HCEC 1CT (cell line): ENCODE data around the gene EFCAB13.

ENCODE experiments used
- DNase-seq: peaks from one replicate; pipeline ENCODE4 v3.0.0-alpha.2; 2017

The EFCAB13 gene

GRCh38 chr17:47295037-47295873 lies 28.5 kb upstream of the EFCAB13 start:
- no peak for DNase-seq

- no peak for DNase-seq
Observed at GRCh38 chr17:47295874-47296255, 27.9 kb upstream of the EFCAB13 start.

- DNase-seq, result no peak
Observed at GRCh38 chr17:47297661-47298400, 25.9 kb upstream of the EFCAB13 start.

- DNase-seq, result no peak
Observed at GRCh38 chr17:47298712-47299111, 25.0 kb upstream of the EFCAB13 start.

GRCh38 chr17:47299239-47299910 lies 24.4 kb upstream of the EFCAB13 start:
- DNase-seq, result no peak

- DNase-seq, result no peak
Observed at GRCh38 chr17:47300718-47301117, 23.0 kb upstream of the EFCAB13 start.

GRCh38 chr17:47301161-47301560 lies 22.6 kb upstream of the EFCAB13 start:
- no peak for DNase-seq

GRCh38 chr17:47301831-47302230 lies 21.9 kb upstream of the EFCAB13 start:
- DNase-seq, result no peak

GRCh38 chr17:47304186-47304585 lies 19.6 kb upstream of the EFCAB13 start:
- DNase-seq, result no peak

GRCh38 chr17:47305302-47305923 lies 18.3 kb upstream of the EFCAB13 start:
- DNase-seq, result peak; percentile 98

- DNase-seq, result no peak
Observed at GRCh38 chr17:47310186-47310733, 13.5 kb upstream of the EFCAB13 start.

- no peak for DNase-seq
Observed at GRCh38 chr17:47311420-47311819, 12.3 kb upstream of the EFCAB13 start.

- DNase-seq, result peak; percentile 98
Observed at GRCh38 chr17:47315451-47316266, 8.1 kb upstream of the EFCAB13 start.

GRCh38 chr17:47316311-47316710 lies 7.4 kb upstream of the EFCAB13 start:
- peak; percentile 77 for DNase-seq

- DNase-seq, result no peak
Observed at GRCh38 chr17:47317119-47317518, 6.6 kb upstream of the EFCAB13 start.

GRCh38 chr17:47318197-47318918 lies 5.4 kb upstream of the EFCAB13 start:
- DNase-seq, result no peak

GRCh38 chr17:47320879-47321502 lies 2.8 kb upstream of the EFCAB13 start:
- DNase-seq, result no peak

- DNase-seq, result peak; percentile 46
Observed at GRCh38 chr17:47324224-47325020, 667 bp downstream of the EFCAB13 start.

- no peak for DNase-seq
Observed at GRCh38 chr17:47325176-47325575, 1.4 kb downstream of the EFCAB13 start.

- no peak for DNase-seq
Observed at GRCh38 chr17:47330548-47330947, 6.8 kb downstream of the EFCAB13 start.
